GM12878 (cell line): ENCODE measurements around the gene NEK11. TPM values are rescaled to one million over a fixed set of nuclear protein-coding genes. Genes with fewer than 3 reads are reported as not detected.

Experiments
- ATAC-seq: fragments of 200-7000 bp; cut with Tn5 transposase; 3 replicates; pipeline ENCODE4 v1.9.1; 2020; ENCODE audit warnings: mild to moderate bottlenecking, moderate library complexity
- BruUV-seq: library from RNA; stranded (reverse); fragments of 400-500 nt; replicated peaks from 2 replicates; lab custom pipeline; 2021; lab: Mats Ljungman, UMichigan
- CTCF ChIA-PET: fragments of 300-600 bp; sonication (Branson Sonifier 250); formaldehyde crosslinking; extraction: SDS; loops from one replicate; lab custom pipeline; 2021; ENCODE audit warnings: inconsistent platforms; lab: Yijun Ruan, JAX
- POLR2A ChIA-PET: fragments of 350-600 bp; formaldehyde crosslinking; extraction: SDS; loops from one replicate; lab custom pipeline; 2021; ENCODE audit warnings: inconsistent platforms; lab: Charles Lee
- RAD21 ChIA-PET: fragments of 300-600 bp; sonication (Branson Sonifier 250); formaldehyde crosslinking; loops from one replicate; lab custom pipeline; 2023; ENCODE audit warnings: antibody characterized with exemption; ENCODE audit not compliant: unreplicated experiment; lab: Charles Lee
- SMC1A ChIA-PET: fragments of 300-600 bp; sonication (Branson Sonifier 250); formaldehyde crosslinking; loops from one replicate; lab custom pipeline; 2023; ENCODE audit not compliant: unreplicated experiment, uncharacterized antibody; lab: Charles Lee
- DNase-seq: peaks from one replicate; pipeline ENCODE4 v3.0.0-alpha.2; 2011; ENCODE audit warnings: low read depth, low spot score
- FAIRE-seq: peaks from 3 replicates; lab custom pipeline; 2011; peaks lifted over from hg19 to GRCh38; lab: Jason Lieb, UNC
- H2AFZ ChIP-seq: 2 replicates; pipeline ENCODE4 v1.6.0; 2011; ENCODE audit warnings: low read depth, low read length, control low read depth; ENCODE audit not compliant: control insufficient read depth
- H3K27ac ChIP-seq: 2 replicates; pipeline ENCODE4 v1.5.1; 2011; ENCODE audit warnings: control low read depth; ENCODE audit not compliant: control insufficient read depth, insufficient read depth
- H3K27me3 ChIP-seq, 2 experiments: replicated peaks in 1 of 2; 2 replicates each; pipeline versions ENCODE4 v1.6.0 to v1.6.1; 2011; ENCODE audit warnings: low read length in 1 of 2; ENCODE audit not compliant: control insufficient read depth in 2 of 2, insufficient read depth in 2 of 2
- H3K36me3 ChIP-seq, 2 experiments: 2 replicates each; pipeline ENCODE4 v1.5.1; 2011; ENCODE audit warnings: low read length in 1 of 2; ENCODE audit not compliant: control insufficient read depth in 2 of 2, insufficient read depth in 2 of 2
- H3K4me1 ChIP-seq: 2 replicates; pipeline ENCODE4 v1.6.1; 2011; ENCODE audit warnings: mild to moderate bottlenecking, low read length, moderate library complexity, mixed read lengths; ENCODE audit not compliant: control insufficient read depth, insufficient read depth
- H3K4me2 ChIP-seq: 2 replicates; pipeline ENCODE4 v1.6.0; 2011; ENCODE audit warnings: control low read depth; ENCODE audit not compliant: control insufficient read depth, insufficient read depth
- H3K4me3 ChIP-seq: fragments of 200-600 bp; sonication (generic); 2 replicates; pipeline ENCODE4 v1.5.1; 2016
- H3K79me2 ChIP-seq: 2 replicates; pipeline ENCODE4 v1.6.0; 2011; ENCODE audit warnings: low read length; ENCODE audit not compliant: control insufficient read depth, insufficient read depth
- H3K9ac ChIP-seq: 2 replicates; pipeline ENCODE4 v1.8.0; 2011; ENCODE audit warnings: low read length, control low read depth, mixed read lengths; ENCODE audit not compliant: control insufficient read depth, insufficient read depth
- H3K9me3 ChIP-seq: replicated peaks from 3 replicates; pipeline ENCODE4 v1.5.1; 2011; ENCODE audit warnings: mild to moderate bottlenecking, low read length; ENCODE audit not compliant: control insufficient read depth, insufficient read depth
- H4K20me1 ChIP-seq: 2 replicates; pipeline ENCODE4 v1.6.0; 2011; ENCODE audit not compliant: control insufficient read depth, insufficient read depth
- ATF7 ChIP-seq: fragments of 450-650 bp; IDR thresholded peaks from 2 replicates; pipeline ENCODE4 v1.6.1; 2016; ENCODE audit warnings: low read depth, mild to moderate bottlenecking
- NR2C1 ChIP-seq: fragments of 450-650 bp; IDR thresholded peaks from 2 replicates; pipeline ENCODE4 v1.6.1; 2017; ENCODE audit warnings: antibody characterized with exemption, mild to moderate bottlenecking, moderate library complexity
- RUNX3 ChIP-seq: IDR thresholded peaks from 2 replicates; pipeline ENCODE4 v1.6.1; 2012; ENCODE audit warnings: low read length, inconsistent platforms
- SMC3 ChIP-seq: IDR thresholded peaks from 2 replicates; pipeline ENCODE4 v1.6.1; 2011; ENCODE audit warnings: low read length, improper control_type of control experiment, borderline replicate concordance
- ZNF207 ChIP-seq: fragments of 450-650 bp; IDR thresholded peaks from 2 replicates; pipeline ENCODE4 v1.6.1; 2014; ENCODE audit warnings: antibody characterized with exemption, mild to moderate bottlenecking, borderline replicate concordance
- ZSCAN29 ChIP-seq: fragments of 450-650 bp; IDR thresholded peaks from 2 replicates; pipeline ENCODE4 v1.6.1; 2017; ENCODE audit warnings: mild to moderate bottlenecking, moderate library complexity
- WGBS: methylation state at CpG from one replicate; pipeline ENCODE4 v1.1.6; 2016; ENCODE audit warnings: low lambda C conversion rate; ENCODE audit not compliant: insufficient replicate concordance, insufficient coverage; ENCODE audit errors: missing lambda C conversion rate; 5-methylcytosine and 5-hydroxymethylcytosine counted together
- in situ Hi-C: fragments of 300-500 bp; cut with MboI; formaldehyde crosslinking; loops from 9 replicates; pipeline ENCODE4 v1.14.3; 2018; ENCODE audit warnings: mixed read lengths
- intact Hi-C: fragments of 100-400 bp; cut with micrococcal nuclease; formaldehyde crosslinking; loops from one replicate; pipeline ENCODE4 v1.14.2; 2022; ENCODE audit not compliant: unreplicated experiment
- polyA plus RNA-seq, 11 experiments: library from polyadenylated mRNA; depleted of rRNA in 4 of 11; unstranded in 6 of 11; stranded (reverse) in 5 of 11; fragments of >200 nt; fragmentation: Nextera tagmentation in 4 of 11; fragmentation: Illumina TruSeq in 1 of 11; extraction: Ambion mirVana in 4 of 11; extraction: Trizol in 1 of 11; gene quantifications; 1 replicate in 1 of 11; 2 replicates in 10 of 11; pipeline versions ENCODE4 v1.2.1 to v1.2.3, GENCODE V29; 2011 to 2016; ENCODE audit warnings: inconsistent platforms in 2 of 11, missing spikeins in 2 of 11, low read depth in 1 of 11
- total RNA-seq, 4 experiments: library from RNA; depleted of rRNA in 3 of 4; stranded (reverse); fragments of >200 nt in 3 of 4; fragmentation: Illumina TruSeq in 1 of 4; extraction: Trizol in 1 of 4; gene quantifications; 2 replicates each; pipeline versions ENCODE4 v1.2.1 to v1.2.3, GENCODE V29; 2013 to 2021
- TF ChIP-seq, protein P1 (sequence below): IDR thresholded peaks from 2 replicates; pipeline ENCODE4 v1.6.1; 2012; ENCODE audit warnings: low read depth, low read length, improper control_type of control experiment
- TF ChIP-seq, protein P2 (sequence below): fragments of 450-650 bp; IDR thresholded peaks from 2 replicates; pipeline ENCODE4 v1.6.1; 2017; ENCODE audit warnings: mild to moderate bottlenecking, moderate library complexity
- TF ChIP-seq, protein P3 (sequence below), 3 experiments: IDR thresholded peaks in 2 of 3; conservative IDR thresholded peaks in 1 of 3; 2 replicates each; pipeline ENCODE4 v1.5.1; 2011; ENCODE audit warnings: low read depth in 3 of 3, low read length in 3 of 3, mild to moderate bottlenecking in 3 of 3, control low read depth in 2 of 3, moderate library complexity in 2 of 3, inconsistent platforms in 1 of 3, mixed read lengths in 1 of 3; ENCODE audit not compliant: control insufficient read depth in 2 of 3, insufficient read depth in 1 of 3; ENCODE audit errors: extremely low read depth in 1 of 3

The NEK11 gene
- total and polyA plus RNA-seq, 10 of the 15 experiments (the other 5 are each of a cell fraction or from before 2014, with no cell fraction given): 0.05 to 0.94 (median 0.36) TPM; not detected in 1

DNA sequence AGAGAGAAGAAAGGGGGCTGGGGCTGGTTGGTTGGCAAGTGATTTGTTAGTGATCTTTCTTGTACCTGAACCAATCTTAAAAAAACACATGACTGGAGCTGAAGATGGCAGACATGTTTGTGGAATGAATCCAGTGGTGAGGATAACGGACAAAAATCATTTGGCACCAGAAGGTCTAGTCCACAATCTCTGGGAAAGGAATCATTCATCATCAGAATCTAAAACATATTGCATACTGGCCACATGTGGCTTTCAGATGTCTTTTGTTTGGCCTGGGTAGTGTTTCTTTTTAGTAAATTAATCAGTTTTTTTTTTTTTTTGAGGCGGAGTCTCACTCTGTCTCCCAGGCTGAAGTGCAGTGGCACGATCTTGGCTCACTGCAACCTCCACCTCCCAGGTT, 5.0 kb downstream of the NEK11 start:
- BruUV-seq: no TSS peak
- ChIA-PET CTCF (interaction anchor here (0.6 to 2.7 kb wide), 6 partner anchors 8 to 998 kb away, joined by 3 to 22 read pairs (median 6); no protein-coding TSS in a partner anchor), SMC1A (interaction anchor here (0.7 to 3.9 kb wide), 6 partner anchors 10 to 469 kb away, joined by 3 to 12 read pairs (median 3); no protein-coding TSS in a partner anchor), RAD21 (interaction anchor here (1.0 kb wide), 1 partner anchor 998 kb away, joined by 3 read pairs; no protein-coding TSS in a partner anchor), POLR2A (interaction anchor here (0.7 kb wide), 1 partner anchor 1193 kb away, joined by 4 read pairs; no protein-coding TSS in a partner anchor)
- ATAC-seq (no peak), DNase-seq (no peak), FAIRE-seq (no peak)
- no peak overlapping the region for H3K4me2 ChIP-seq
- no peak overlapping the region for H3K4me3 ChIP-seq
- H3K4me1 ChIP-seq: no peaks in the 10 kb centered on the region
- no peaks in the 10 kb centered on the region for H3K79me2 ChIP-seq
- H3K36me3 ChIP-seq: no peaks in the 10 kb centered on the region
- no peak overlapping the region for H3K9ac ChIP-seq
- in situ Hi-C loops (no loop called here), intact Hi-C loops (loop anchor here (5.0 to 10.0 kb wide), 5 partner anchors 513 to 1151 kb away; no protein-coding TSS in a partner anchor)
- no peaks in the 10 kb centered on the region for H3K27me3 ChIP-seq
- H2AFZ ChIP-seq: no peak overlapping the region
- TF ChIP-seq ZSCAN29: no peak
- TF ChIP-seq ZNF207: no peak
- TF ChIP-seq, protein P1, sequence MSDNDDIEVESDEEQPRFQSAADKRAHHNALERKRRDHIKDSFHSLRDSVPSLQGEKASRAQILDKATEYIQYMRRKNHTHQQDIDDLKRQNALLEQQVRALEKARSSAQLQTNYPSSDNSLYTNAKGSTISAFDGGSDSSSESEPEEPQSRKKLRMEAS: no peak
- TF ChIP-seq NR2C1: no peak
- 69% methylated on average over 2 of the region's 3 CpGs for WGBS
- no peaks in the 10 kb centered on the region for H3K9me3 ChIP-seq
- no peak overlapping the region for H3K27ac ChIP-seq
- no peaks in the 10 kb centered on the region for H4K20me1 ChIP-seq

DNA sequence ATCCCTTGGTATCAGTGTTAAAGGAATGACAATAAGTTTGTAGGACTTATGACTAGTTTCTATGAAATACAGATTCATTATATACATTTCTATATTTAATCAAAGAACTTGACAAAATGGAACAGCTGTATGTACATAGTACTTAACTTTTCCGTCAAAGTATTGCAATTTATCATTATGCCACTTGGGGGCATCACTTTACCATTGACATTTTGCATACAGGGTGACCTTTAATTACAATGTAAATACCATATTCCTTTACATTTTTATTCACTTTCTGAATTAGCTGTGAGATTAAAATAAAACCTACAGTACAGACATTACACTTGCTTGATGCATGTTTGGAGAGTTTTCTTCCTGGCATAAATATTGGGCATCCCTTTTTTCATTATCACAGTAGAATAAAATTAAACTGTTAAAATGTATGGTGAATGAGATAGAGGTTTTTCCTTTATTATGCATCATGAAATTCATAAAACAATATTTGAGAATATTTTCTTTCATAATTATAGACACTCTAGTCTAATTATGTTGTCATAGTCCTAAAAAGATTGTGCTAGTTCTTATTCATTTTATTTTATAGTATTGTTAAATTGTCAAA, 6.9 kb downstream of the NEK11 start:
- Histone ChIP-seq H3K9ac (no peak overlapping the region), H2AFZ (no peak overlapping the region; the same call in 1 of the 2 replicates), H3K9me3 (no peaks in the 10 kb centered on the region), H4K20me1 (no peaks in the 10 kb centered on the region), H3K36me3 (no peaks in the 10 kb centered on the region), H3K27ac (no peak overlapping the region), H3K4me3 (no peak overlapping the region), H3K4me1 (no peaks in the 10 kb centered on the region), H3K4me2 (no peak overlapping the region), H3K27me3 (no peaks in the 10 kb centered on the region), H3K79me2 (no peaks in the 10 kb centered on the region)
- CTCF ChIA-PET: interaction anchor here (0.6 to 2.7 kb wide), 32 partner anchors 8 to 1475 kb away, joined by 3 to 22 read pairs (median 4); no protein-coding TSS in a partner anchor
- in situ Hi-C loops (no loop called here), intact Hi-C loops (loop anchor here (5.0 to 10.0 kb wide), 5 partner anchors 511 to 1149 kb away; no protein-coding TSS in a partner anchor)
- DNase-seq: no peak
- SMC1A ChIA-PET: interaction anchor here (1.0 to 3.9 kb wide), 8 partner anchors 9 to 997 kb away, joined by 3 to 12 read pairs (median 3); no protein-coding TSS in a partner anchor
- BruUV-seq: no TSS peak
- POLR2A ChIA-PET: interaction anchor here (1.0 kb wide), 1 partner anchor 11 kb away, joined by 3 read pairs; no protein-coding TSS in a partner anchor
- ATAC-seq: peak; percentile 82
- WGBS: 0% methylated on average over 1 of the region's 1 CpG
- peak; percentile 92 for FAIRE-seq
- RAD21 ChIA-PET: interaction anchor here (0.7 to 3.3 kb wide), 13 partner anchors 13 to 1177 kb away, joined by 3 to 16 read pairs (median 4); partner anchors contain the start of gene ATP2C1
- TF ChIP-seq, protein P2, sequence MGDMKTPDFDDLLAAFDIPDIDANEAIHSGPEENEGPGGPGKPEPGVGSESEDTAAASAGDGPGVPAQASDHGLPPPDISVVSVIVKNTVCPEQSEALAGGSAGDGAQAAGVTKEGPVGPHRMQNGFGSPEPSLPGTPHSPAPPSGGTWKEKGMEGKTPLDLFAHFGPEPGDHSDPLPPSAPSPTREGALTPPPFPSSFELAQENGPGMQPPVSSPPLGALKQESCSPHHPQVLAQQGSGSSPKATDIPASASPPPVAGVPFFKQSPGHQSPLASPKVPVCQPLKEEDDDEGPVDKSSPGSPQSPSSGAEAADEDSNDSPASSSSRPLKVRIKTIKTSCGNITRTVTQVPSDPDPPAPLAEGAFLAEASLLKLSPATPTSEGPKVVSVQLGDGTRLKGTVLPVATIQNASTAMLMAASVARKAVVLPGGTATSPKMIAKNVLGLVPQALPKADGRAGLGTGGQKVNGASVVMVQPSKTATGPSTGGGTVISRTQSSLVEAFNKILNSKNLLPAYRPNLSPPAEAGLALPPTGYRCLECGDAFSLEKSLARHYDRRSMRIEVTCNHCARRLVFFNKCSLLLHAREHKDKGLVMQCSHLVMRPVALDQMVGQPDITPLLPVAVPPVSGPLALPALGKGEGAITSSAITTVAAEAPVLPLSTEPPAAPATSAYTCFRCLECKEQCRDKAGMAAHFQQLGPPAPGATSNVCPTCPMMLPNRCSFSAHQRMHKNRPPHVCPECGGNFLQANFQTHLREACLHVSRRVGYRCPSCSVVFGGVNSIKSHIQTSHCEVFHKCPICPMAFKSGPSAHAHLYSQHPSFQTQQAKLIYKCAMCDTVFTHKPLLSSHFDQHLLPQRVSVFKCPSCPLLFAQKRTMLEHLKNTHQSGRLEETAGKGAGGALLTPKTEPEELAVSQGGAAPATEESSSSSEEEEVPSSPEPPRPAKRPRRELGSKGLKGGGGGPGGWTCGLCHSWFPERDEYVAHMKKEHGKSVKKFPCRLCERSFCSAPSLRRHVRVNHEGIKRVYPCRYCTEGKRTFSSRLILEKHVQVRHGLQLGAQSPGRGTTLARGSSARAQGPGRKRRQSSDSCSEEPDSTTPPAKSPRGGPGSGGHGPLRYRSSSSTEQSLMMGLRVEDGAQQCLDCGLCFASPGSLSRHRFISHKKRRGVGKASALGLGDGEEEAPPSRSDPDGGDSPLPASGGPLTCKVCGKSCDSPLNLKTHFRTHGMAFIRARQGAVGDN: no peak
- TF ChIP-seq, protein P3, sequence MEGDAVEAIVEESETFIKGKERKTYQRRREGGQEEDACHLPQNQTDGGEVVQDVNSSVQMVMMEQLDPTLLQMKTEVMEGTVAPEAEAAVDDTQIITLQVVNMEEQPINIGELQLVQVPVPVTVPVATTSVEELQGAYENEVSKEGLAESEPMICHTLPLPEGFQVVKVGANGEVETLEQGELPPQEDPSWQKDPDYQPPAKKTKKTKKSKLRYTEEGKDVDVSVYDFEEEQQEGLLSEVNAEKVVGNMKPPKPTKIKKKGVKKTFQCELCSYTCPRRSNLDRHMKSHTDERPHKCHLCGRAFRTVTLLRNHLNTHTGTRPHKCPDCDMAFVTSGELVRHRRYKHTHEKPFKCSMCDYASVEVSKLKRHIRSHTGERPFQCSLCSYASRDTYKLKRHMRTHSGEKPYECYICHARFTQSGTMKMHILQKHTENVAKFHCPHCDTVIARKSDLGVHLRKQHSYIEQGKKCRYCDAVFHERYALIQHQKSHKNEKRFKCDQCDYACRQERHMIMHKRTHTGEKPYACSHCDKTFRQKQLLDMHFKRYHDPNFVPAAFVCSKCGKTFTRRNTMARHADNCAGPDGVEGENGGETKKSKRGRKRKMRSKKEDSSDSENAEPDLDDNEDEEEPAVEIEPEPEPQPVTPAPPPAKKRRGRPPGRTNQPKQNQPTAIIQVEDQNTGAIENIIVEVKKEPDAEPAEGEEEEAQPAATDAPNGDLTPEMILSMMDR (IDR thresholded peaks at IDR 0.05 in 2 of 3, conservative IDR thresholded peaks at IDR 0.05 in 1 of 3; ENCODE audit: control insufficient read depth in 2 of 3, extremely low read depth in 1 of 3, insufficient read depth in 1 of 3, low read depth in 3 of 3, low read length in 3 of 3): peak; percentile 48 to 67 (median 57); a peak in 5 of 6 replicates
- no peak for TF ChIP-seq ATF7
- TF ChIP-seq RUNX3: no peak
- TF ChIP-seq SMC3: peak; percentile 59
